K562 (cell line): ENCODE data around the gene ABHD16A. TPM values are rescaled to one million over a fixed set of nuclear protein-coding genes. Genes with fewer than 3 reads are reported as not detected.

Source experiments
- ATF1 ChIP-seq, 2 experiments: fragments of 450-650 bp in 1 of 2; IDR thresholded peaks; 2 replicates each; pipeline ENCODE4 v1.6.1; 2016; ENCODE audit warnings: missing compliant biosample characterization in 1 of 2, missing genetic modification characterization in 1 of 2
- ATF7 ChIP-seq: fragments of 450-650 bp; IDR thresholded peaks from 2 replicates; pipeline ENCODE4 v1.7.1; 2014; ENCODE audit warnings: mild to moderate bottlenecking, moderate library complexity
- BDP1 ChIP-seq: IDR thresholded peaks from 3 replicates; pipeline ENCODE4 v1.6.1; 2011; ENCODE audit not compliant: insufficient read length, insufficient read depth
- CBFB ChIP-seq: sonication (generic); formaldehyde crosslinking; IDR thresholded peaks from 2 replicates; pipeline ENCODE4 v1.4.0; 2020; ENCODE audit warnings: mild to moderate bottlenecking, missing genetic modification reagents
- CREM ChIP-seq: IDR thresholded peaks from 2 replicates; pipeline ENCODE4 v1.6.1; 2014; ENCODE audit warnings: antibody characterized with exemption, low read depth
- ETV1 ChIP-seq: fragments of 450-650 bp; conservative IDR thresholded peaks from 2 replicates; pipeline ENCODE4 v1.6.1; 2016; ENCODE audit warnings: missing genetic modification characterization, control low read depth, low read depth, missing compliant biosample characterization
- FOXM1 ChIP-seq, 2 experiments: fragments of 450-650 bp in 1 of 2; sonication (generic) in 1 of 2; formaldehyde crosslinking in 1 of 2; IDR thresholded peaks; 2 replicates each; pipeline versions ENCODE4 v1.6.1 to v1.9.0; 2017 to 2022; ENCODE audit warnings: low read depth in 2 of 2, mild to moderate bottlenecking in 2 of 2, missing genetic modification reagents in 1 of 2, moderate library complexity in 1 of 2
- GATAD2B ChIP-seq: fragments of 450-650 bp; IDR thresholded peaks from 2 replicates; pipeline ENCODE4 v1.6.1; 2017; ENCODE audit warnings: mild to moderate bottlenecking, borderline replicate concordance
- JUND ChIP-seq, 2 experiments: IDR thresholded peaks; 2 replicates in 1 of 2; 3 replicates in 1 of 2; pipeline ENCODE4 v1.6.1; 2011; ENCODE audit warnings: borderline replicate concordance in 2 of 2, low read depth in 2 of 2, low read length in 2 of 2, improper control_type of control experiment in 1 of 2, missing biosample characterization in 1 of 2, missing genetic modification characterization in 1 of 2, missing genetic modification reagents in 1 of 2
- MCM5 ChIP-seq: fragments of 450-650 bp; IDR thresholded peaks from 2 replicates; pipeline ENCODE4 v1.6.1; 2016; ENCODE audit warnings: low read depth
- MTA1 ChIP-seq: fragments of 450-650 bp; IDR thresholded peaks from 2 replicates; pipeline ENCODE4 v1.6.1; 2017; ENCODE audit warnings: borderline replicate concordance
- NR3C1 ChIP-seq: sonication (generic); formaldehyde crosslinking; IDR thresholded peaks from 2 replicates; pipeline ENCODE4 v1.8.1; 2022; ENCODE audit warnings: missing genetic modification reagents
- PCBP1 ChIP-seq: fragments of 200-400 bp; formaldehyde crosslinking; IDR thresholded peaks from 2 replicates; pipeline ENCODE4 v1.6.1; 2018; ENCODE audit warnings: mild to moderate bottlenecking, low read depth, low read length; ENCODE audit not compliant: poor library complexity, severe bottlenecking
- PHF21A ChIP-seq: fragments of 450-650 bp; IDR thresholded peaks from 2 replicates; pipeline ENCODE4 v1.6.1; 2017; ENCODE audit warnings: low read depth, borderline replicate concordance
- PRMT5 ChIP-seq: sonication (generic); formaldehyde crosslinking; IDR thresholded peaks from 2 replicates; pipeline ENCODE4 v1.5.0; 2020; ENCODE audit warnings: missing genetic modification reagents
- PURB ChIP-seq: sonication (generic); formaldehyde crosslinking; IDR thresholded peaks from 2 replicates; pipeline ENCODE4 v1.9.0; 2021; ENCODE audit warnings: low read depth, mild to moderate bottlenecking, missing genetic modification reagents
- SMAD1 ChIP-seq: fragments of 150-350 bp; IDR thresholded peaks from 2 replicates; pipeline ENCODE4 v1.6.1; 2014; ENCODE audit warnings: low read length, low read depth; ENCODE audit not compliant: partially characterized antibody
- SMAD4 ChIP-seq: fragments of 250-450 bp; sonication (Bioruptor Pico); conservative IDR thresholded peaks from 2 replicates; pipeline ENCODE4 v1.8.0; 2021; ENCODE audit warnings: inconsistent platforms, mild to moderate bottlenecking, moderate library complexity
- TAF7 ChIP-seq: fragments of 450-650 bp; IDR thresholded peaks from 2 replicates; pipeline ENCODE4 v1.6.1; 2016; ENCODE audit warnings: missing genetic modification characterization, missing compliant biosample characterization
- ZNF24 ChIP-seq: fragments of 450-650 bp; IDR thresholded peaks from 2 replicates; pipeline ENCODE4 v1.6.1; 2016
- ZSCAN29 ChIP-seq: fragments of 450-650 bp; IDR thresholded peaks from 2 replicates; pipeline ENCODE4 v1.6.1; 2017
- polyA plus RNA-seq, 8 experiments: library from polyadenylated mRNA; depleted of rRNA in 4 of 8; stranded (reverse) in 5 of 8; unstranded in 3 of 8; fragments of >200 nt; fragmentation: Nextera tagmentation in 2 of 8; fragmentation: Illumina TruSeq in 1 of 8; extraction: Ambion mirVana in 2 of 8; extraction: Trizol in 1 of 8; gene quantifications; 2 replicates each; pipeline versions ENCODE4 v1.2.1 to v1.2.3, GENCODE V29; 2011 to 2014; ENCODE audit warnings: inconsistent platforms in 1 of 8, missing spikeins in 1 of 8
- total RNA-seq, 7 experiments: library from RNA; depleted of rRNA in 6 of 7; stranded (reverse); fragments of >200 nt in 6 of 7; fragmentation: Illumina TruSeq in 2 of 7; extraction: Trizol in 2 of 7; gene quantifications; 2 replicates each; pipeline versions ENCODE4 v1.2.1 to v1.2.3, GENCODE V29; 2011 to 2021; ENCODE audit warnings: low replicate concordance in 1 of 7
- TF ChIP-seq, protein P1 (sequence below): sonication (generic); formaldehyde crosslinking; IDR thresholded peaks from 2 replicates; pipeline ENCODE4 v1.8.0; 2022; ENCODE audit warnings: missing genetic modification reagents, mild to moderate bottlenecking, moderate library complexity, borderline replicate concordance
- TF ChIP-seq, protein P2 (sequence below): sonication (generic); formaldehyde crosslinking; IDR thresholded peaks from 2 replicates; pipeline ENCODE4 v1.8.1; 2023; ENCODE audit warnings: mild to moderate bottlenecking, missing genetic modification reagents
- TF ChIP-seq, protein P3 (sequence below): fragments of 250-450 bp; sonication (Bioruptor Pico); IDR thresholded peaks from 2 replicates; pipeline ENCODE4 v1.8.0; 2021; ENCODE audit warnings: moderate library complexity, mild to moderate bottlenecking, inconsistent platforms

Gene ABHD16A
- total and polyA plus RNA-seq, 9 of the 15 experiments (the other 6 are each of a cell fraction or from before 2014, with no cell fraction given): 25.8 to 120 (median 81.6) TPM

DNA sequence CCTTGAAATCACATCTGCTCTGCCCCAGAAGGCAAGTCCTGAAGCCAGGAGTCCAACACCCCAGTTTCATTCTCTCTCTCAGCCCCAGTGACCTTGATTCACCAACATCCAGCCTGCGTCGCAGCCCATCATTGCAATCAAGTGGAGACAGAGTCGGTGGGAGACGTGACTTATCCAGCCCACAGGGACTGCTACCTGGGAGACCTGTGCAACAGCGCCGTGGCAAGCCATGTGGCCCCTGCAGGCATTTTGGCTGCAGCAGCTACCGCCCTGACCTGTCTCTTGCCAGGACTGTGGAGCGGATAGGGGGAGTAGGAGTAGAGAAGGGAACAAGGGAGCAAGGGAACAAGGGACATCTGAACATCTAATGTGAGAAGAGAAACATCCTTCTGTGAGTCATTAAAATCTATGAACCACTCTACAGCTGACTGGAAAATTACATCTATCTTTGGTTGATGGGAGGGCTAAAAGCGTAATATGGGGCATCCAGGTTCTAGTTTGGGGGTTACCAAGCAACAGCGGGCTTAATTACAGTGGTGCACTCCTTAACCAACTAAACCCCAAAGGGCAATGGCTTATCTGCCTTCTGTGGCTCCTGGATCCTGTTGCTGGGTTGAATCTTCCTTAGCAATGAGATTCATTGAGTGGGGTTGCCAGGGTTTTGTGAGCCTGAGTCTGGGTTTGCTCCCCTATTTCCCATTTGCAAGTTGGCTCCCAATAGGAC is 14.5 kb upstream of the ABHD16A start (continued):
- TF ChIP-seq ATF7 (peak; percentile 23; the same call in 1 of the 2 replicates), TAF7 (tag) (peak; percentile 9; the same call in 1 of the 2 replicates), CBFB (no peak), JUND (IDR thresholded peaks at IDR 0.05; ENCODE audit: borderline replicate concordance, low read depth, low read length) (peak; percentile 40; the same call in 1 of the 2 replicates), JUND (tag; IDR thresholded peaks at IDR 0.05; ENCODE audit: borderline replicate concordance, low read depth, low read length) (no peak; the same call in 2 of the 3 replicates), SMAD1 (no peak), GATAD2B (no peak), SMAD4 (0 out of 2 replicates have a peak, but pooled peaks have one; percentile 27), BDP1 (no peak), CREM (peak; percentile 94), MCM5 (no peak), PCBP1 (no peak), ZSCAN29 (no peak), ETV1 (tag) (no peak), MTA1 (peak; percentile 95), PURB (CRISPR knock-in tag) (no peak), ZNF24 (no peak), PHF21A (no peak), NR3C1 (CRISPR knock-in tag) (no peak), ATF1 (CRISPR knock-in tag; IDR thresholded peaks at IDR 0.05) (peak; percentile 44; the same call in 1 of the 2 replicates), ATF1 (tag; IDR thresholded peaks at IDR 0.05) (peak; percentile 61), PRMT5 (CRISPR knock-in tag) (no peak), FOXM1 (IDR thresholded peaks at IDR 0.05; ENCODE audit: low read depth) (no peak), FOXM1 (CRISPR knock-in tag; IDR thresholded peaks at IDR 0.05; ENCODE audit: low read depth) (no peak)
- TF ChIP-seq, protein P1, sequence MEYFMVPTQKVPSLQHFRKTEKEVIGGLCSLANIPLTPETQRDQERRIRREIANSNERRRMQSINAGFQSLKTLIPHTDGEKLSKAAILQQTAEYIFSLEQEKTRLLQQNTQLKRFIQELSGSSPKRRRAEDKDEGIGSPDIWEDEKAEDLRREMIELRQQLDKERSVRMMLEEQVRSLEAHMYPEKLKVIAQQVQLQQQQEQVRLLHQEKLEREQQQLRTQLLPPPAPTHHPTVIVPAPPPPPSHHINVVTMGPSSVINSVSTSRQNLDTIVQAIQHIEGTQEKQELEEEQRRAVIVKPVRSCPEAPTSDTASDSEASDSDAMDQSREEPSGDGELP (CRISPR knock-in tag): peak; percentile 64; the same call in 1 of the 2 replicates
- TF ChIP-seq, protein P2, sequence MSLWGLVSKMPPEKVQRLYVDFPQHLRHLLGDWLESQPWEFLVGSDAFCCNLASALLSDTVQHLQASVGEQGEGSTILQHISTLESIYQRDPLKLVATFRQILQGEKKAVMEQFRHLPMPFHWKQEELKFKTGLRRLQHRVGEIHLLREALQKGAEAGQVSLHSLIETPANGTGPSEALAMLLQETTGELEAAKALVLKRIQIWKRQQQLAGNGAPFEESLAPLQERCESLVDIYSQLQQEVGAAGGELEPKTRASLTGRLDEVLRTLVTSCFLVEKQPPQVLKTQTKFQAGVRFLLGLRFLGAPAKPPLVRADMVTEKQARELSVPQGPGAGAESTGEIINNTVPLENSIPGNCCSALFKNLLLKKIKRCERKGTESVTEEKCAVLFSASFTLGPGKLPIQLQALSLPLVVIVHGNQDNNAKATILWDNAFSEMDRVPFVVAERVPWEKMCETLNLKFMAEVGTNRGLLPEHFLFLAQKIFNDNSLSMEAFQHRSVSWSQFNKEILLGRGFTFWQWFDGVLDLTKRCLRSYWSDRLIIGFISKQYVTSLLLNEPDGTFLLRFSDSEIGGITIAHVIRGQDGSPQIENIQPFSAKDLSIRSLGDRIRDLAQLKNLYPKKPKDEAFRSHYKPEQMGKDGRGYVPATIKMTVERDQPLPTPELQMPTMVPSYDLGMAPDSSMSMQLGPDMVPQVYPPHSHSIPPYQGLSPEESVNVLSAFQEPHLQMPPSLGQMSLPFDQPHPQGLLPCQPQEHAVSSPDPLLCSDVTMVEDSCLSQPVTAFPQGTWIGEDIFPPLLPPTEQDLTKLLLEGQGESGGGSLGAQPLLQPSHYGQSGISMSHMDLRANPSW (CRISPR knock-in tag): peak; percentile 66; the same call in 1 of the 2 replicates
- TF ChIP-seq, protein P3, sequence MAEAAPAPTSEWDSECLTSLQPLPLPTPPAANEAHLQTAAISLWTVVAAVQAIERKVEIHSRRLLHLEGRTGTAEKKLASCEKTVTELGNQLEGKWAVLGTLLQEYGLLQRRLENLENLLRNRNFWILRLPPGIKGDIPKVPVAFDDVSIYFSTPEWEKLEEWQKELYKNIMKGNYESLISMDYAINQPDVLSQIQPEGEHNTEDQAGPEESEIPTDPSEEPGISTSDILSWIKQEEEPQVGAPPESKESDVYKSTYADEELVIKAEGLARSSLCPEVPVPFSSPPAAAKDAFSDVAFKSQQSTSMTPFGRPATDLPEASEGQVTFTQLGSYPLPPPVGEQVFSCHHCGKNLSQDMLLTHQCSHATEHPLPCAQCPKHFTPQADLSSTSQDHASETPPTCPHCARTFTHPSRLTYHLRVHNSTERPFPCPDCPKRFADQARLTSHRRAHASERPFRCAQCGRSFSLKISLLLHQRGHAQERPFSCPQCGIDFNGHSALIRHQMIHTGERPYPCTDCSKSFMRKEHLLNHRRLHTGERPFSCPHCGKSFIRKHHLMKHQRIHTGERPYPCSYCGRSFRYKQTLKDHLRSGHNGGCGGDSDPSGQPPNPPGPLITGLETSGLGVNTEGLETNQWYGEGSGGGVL: no peak
